Measurements from ENCODE around the gene UCHL5.
A peak's percentile ranks its signal among the peaks of the same experiment; 100 is the strongest.

Gene UCHL5

DNA sequence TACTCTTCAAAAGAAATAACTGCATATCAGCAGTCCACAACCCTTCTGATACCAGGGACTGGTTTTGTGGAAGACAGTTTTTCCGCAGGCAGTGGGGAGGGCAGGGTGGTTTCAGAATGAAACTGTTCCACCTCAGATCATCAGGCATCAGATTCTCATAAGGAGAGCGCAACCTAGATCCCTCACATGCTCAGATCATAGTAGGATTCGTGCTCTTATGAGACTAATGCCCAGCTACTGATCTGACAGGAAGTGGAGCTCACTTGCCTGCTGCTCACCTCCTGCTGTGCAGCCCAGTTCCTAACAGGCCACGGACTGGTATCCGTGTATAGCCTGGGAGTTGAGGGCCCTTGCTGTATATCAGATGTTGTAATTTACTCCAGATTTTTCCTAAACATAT lies 11.8 kb upstream of the UCHL5 start:
- TF ChIP-seq, protein P1, sequence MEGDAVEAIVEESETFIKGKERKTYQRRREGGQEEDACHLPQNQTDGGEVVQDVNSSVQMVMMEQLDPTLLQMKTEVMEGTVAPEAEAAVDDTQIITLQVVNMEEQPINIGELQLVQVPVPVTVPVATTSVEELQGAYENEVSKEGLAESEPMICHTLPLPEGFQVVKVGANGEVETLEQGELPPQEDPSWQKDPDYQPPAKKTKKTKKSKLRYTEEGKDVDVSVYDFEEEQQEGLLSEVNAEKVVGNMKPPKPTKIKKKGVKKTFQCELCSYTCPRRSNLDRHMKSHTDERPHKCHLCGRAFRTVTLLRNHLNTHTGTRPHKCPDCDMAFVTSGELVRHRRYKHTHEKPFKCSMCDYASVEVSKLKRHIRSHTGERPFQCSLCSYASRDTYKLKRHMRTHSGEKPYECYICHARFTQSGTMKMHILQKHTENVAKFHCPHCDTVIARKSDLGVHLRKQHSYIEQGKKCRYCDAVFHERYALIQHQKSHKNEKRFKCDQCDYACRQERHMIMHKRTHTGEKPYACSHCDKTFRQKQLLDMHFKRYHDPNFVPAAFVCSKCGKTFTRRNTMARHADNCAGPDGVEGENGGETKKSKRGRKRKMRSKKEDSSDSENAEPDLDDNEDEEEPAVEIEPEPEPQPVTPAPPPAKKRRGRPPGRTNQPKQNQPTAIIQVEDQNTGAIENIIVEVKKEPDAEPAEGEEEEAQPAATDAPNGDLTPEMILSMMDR (IDR thresholded peaks at IDR 0.05; ENCODE audit: insufficient read depth, low read length, poor library complexity, severe bottlenecking) = no peak
- Histone ChIP-seq H3K36me3 (ENCODE audit: control insufficient read depth, insufficient read depth, low read length) (peaks cover 3% of the 10 kb centered on the region; the same call in 1 of the 2 replicates), H3K27me3 (replicated peaks; ENCODE audit: control insufficient read depth, insufficient read depth, low read length) (no peaks in the 10 kb centered on the region), H3K4me3 (replicated peaks; ENCODE audit: low read depth, low read length) (no peak overlapping the region)
- DNase-seq (ENCODE audit: extremely low read depth, insufficient read length) = no peak

DNA sequence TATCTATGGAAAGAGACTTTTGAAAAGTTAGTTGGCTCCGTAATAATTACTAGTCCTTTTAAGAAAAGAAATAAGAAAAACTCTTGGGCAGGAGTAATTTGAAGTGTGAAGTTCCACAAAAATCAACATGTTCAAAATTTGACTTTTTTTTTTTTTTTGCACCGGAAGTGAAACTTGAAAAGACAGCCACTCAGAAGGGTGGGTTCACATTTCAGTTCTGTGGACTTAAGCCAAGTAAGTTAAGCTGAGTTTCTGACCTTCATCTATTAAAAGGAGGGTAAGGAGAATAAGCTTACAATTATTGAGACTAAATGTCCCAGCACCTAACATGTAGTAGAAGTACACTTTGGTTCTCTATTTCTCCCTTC lies 11.2 kb upstream of the UCHL5 start:
- peaks cover 3% of the 10 kb centered on the region; the same call in 1 of the 2 replicates for H3K36me3 ChIP-seq (ENCODE audit: control insufficient read depth, insufficient read depth, low read length)
- TF ChIP-seq, protein P1 (IDR thresholded peaks at IDR 0.05; ENCODE audit: insufficient read depth, low read length, poor library complexity, severe bottlenecking) = no peak
- H3K4me3 ChIP-seq (replicated peaks; ENCODE audit: low read depth, low read length) = no peak overlapping the region
- no peak for DNase-seq (ENCODE audit: extremely low read depth, insufficient read length)
- no peaks in the 10 kb centered on the region for H3K27me3 ChIP-seq (replicated peaks; ENCODE audit: control insufficient read depth, insufficient read depth, low read length)

DNA sequence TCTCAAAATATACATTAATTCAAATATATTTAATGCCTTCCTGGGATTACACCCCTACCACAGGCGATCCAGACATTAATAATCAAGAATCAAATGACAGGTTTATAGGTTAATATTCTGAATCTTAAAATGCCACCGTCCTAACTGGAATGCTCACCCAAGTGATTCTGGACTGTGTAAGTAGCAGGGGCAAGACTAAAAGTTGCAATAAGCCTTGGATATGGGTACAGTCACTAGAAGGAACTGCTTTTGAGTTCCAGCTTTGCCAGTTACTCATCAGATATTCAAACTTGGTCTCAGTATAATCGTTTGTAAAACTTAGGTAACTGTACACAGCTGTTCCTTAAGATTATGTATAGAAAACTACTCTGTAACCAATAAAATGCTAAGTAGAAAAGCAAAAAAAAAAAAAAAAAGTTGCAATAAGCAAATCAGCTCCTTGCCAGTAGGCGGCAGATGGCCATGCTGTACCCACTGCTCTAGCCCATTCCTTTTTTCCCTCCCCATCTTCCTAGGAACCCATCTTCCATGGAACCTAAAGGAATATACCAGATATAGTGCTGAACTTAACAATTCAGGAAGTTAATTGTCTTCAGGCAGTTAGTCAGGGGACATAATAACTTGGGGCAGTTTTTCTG lies 10.7 kb upstream of the UCHL5 start:
- no peaks in the 10 kb centered on the region for H3K27me3 ChIP-seq (replicated peaks; ENCODE audit: control insufficient read depth, insufficient read depth, low read length)
- TF ChIP-seq, protein P1 (IDR thresholded peaks at IDR 0.05; ENCODE audit: insufficient read depth, low read length, poor library complexity, severe bottlenecking) = peak; percentile 65
- no peak overlapping the region for H3K4me3 ChIP-seq (replicated peaks; ENCODE audit: low read depth, low read length)
- DNase-seq (ENCODE audit: extremely low read depth, insufficient read length) = no peak
- H3K36me3 ChIP-seq (ENCODE audit: control insufficient read depth, insufficient read depth, low read length) = peaks cover 3% of the 10 kb centered on the region; the same call in 1 of the 2 replicates

DNA sequence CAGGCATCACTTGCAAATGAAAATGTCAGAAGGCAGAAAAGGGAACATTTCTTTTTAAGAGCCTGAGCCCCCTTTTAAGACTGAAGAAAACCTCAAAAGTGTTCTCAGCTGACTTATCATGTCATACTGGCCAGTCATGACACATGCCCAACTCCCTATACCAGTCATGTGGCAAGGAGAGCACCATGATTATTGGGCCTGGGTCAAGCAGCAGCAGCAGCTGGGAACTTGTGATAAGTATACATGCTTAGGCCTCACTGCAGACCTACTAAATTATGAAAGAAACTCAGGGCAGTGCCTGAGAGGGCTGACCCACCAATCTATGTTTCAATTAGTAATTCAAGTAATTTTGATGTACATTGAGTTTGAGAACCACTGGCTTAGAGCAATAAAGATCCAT lies 8.9 kb upstream of the UCHL5 start:
- no peak for DNase-seq (ENCODE audit: extremely low read depth, insufficient read length)
- Histone ChIP-seq H3K27me3 (replicated peaks; ENCODE audit: control insufficient read depth, insufficient read depth, low read length) (no peaks in the 10 kb centered on the region), H3K36me3 (ENCODE audit: control insufficient read depth, insufficient read depth, low read length) (peaks cover 3% of the 10 kb centered on the region), H3K4me3 (replicated peaks; ENCODE audit: low read depth, low read length) (no peak overlapping the region)
- TF ChIP-seq, protein P1 (IDR thresholded peaks at IDR 0.05; ENCODE audit: insufficient read depth, low read length, poor library complexity, severe bottlenecking) = no peak

DNA sequence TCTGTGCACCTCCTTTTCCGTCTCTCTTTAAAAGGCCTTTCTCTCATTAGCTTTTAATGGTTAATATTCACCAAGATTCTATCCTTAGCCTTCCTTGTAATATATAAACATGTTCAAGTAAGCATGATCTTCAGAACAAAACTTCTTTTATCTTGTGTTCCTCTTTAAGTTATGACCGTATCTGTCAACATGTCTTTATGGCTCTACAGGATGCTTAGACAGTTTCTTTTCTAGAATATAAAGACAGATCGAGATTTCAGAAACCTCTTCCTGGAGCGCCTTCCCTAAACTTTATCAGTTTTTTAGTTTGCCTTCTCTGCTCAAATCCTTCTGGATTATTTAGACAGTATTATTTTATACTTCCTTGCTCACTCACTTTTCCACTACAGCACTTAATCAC lies 7.4 kb upstream of the UCHL5 start:
- DNase-seq (ENCODE audit: extremely low read depth, insufficient read length) = no peak
- TF ChIP-seq, protein P1 (IDR thresholded peaks at IDR 0.05; ENCODE audit: insufficient read depth, low read length, poor library complexity, severe bottlenecking) = no peak
- Histone ChIP-seq H3K36me3 (ENCODE audit: control insufficient read depth, insufficient read depth, low read length) (peaks cover 3% of the 10 kb centered on the region), H3K27me3 (replicated peaks; ENCODE audit: control insufficient read depth, insufficient read depth, low read length) (no peaks in the 10 kb centered on the region), H3K4me3 (replicated peaks; ENCODE audit: low read depth, low read length) (peak overlapping the region; percentile 46)

DNA sequence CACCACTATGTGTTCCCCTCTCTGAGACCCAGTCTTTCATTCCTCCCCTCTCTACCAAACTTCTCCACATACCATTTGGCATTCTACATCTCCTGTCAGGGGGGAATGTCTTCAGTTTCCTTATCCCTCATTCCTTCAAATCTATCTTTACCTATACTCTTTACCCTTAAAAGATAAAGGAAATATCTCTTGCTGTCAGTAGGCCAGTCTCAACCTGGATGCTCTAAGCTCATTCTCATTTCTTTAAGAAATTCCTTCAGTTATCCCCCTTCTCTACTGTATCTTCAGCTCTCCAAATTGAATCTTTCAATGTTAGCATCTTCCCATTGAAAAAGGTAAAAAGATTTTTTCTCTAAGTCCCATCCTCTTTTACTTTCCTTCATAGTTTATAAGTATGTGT lies 6.8 kb upstream of the UCHL5 start:
- Histone ChIP-seq H3K4me3 (replicated peaks; ENCODE audit: low read depth, low read length) (peak overlapping the region; percentile 8; the same call in 1 of the 2 replicates), H3K27me3 (replicated peaks; ENCODE audit: control insufficient read depth, insufficient read depth, low read length) (no peaks in the 10 kb centered on the region), H3K36me3 (ENCODE audit: control insufficient read depth, insufficient read depth, low read length) (peaks cover 3% of the 10 kb centered on the region)
- no peak for DNase-seq (ENCODE audit: extremely low read depth, insufficient read length)
- TF ChIP-seq, protein P1 (IDR thresholded peaks at IDR 0.05; ENCODE audit: insufficient read depth, low read length, poor library complexity, severe bottlenecking) = no peak
